ENCODE results near the gene ATXN7L2. TPM values are rescaled to one million over a fixed set of nuclear protein-coding genes. Genes with fewer than 3 reads are reported as not detected.

ATXN7L2 gene
- total and polyA plus RNA-seq, 11 donors, result 1.2 to 3.8 (median 2.1) TPM

GRCh38 chr1:109467301-109467777 is 16.4 kb upstream of the ATXN7L2 start:
- no peaks in the 10 kb centered on the region for H3K36me3 ChIP-seq
- peak in 1 of 5 donors; percentile 51 for DNase-seq
- no peaks in the 10 kb centered on the region for H3K9me3 ChIP-seq
- peaks cover 0 to 80% (median 16%) of the 10 kb centered on the region in 9 donors for H3K27me3 ChIP-seq
- H3K4me1 ChIP-seq, result peaks cover 0 to 20% (median 6%) of the 10 kb centered on the region in 12 donors
- H3K4me3 ChIP-seq, result peak overlapping the region; percentile 56 to 78 (median 66)
- peak overlapping the region; percentile 56 to 93 (median 84) for H3K27ac ChIP-seq
- no peak for TF ChIP-seq POLR2A (IDR thresholded peaks at IDR 0.05)
- TF ChIP-seq CTCF (IDR thresholded peaks at IDR 0.05), result no peak
- ATAC-seq, result peak; percentile 15 to 70 (median 55)
- intact Hi-C loops (cut with DNase I), result loop anchor here in 1 of 10 donors (5.0 kb wide), 1 partner anchor 40 kb away; the partner anchor contains the start of gene PSMA5
- 5 to 10% (median 8%) methylated on average over 22 to 23 of the region's 23 CpGs for WGBS, 4 donors

- ATAC-seq (no peak), DNase-seq (no peak)
- Histone ChIP-seq H3K9me3 (no peaks in the 10 kb centered on the region), H3K27ac (peak overlapping the region in 7 of 12 donors; percentile 12 to 93 (median 91)), H3K36me3 (no peaks in the 10 kb centered on the region), H3K4me3 (peak overlapping the region in 2 of 12 donors; percentile 66 to 78), H3K27me3 (peaks cover 0 to 79% (median 16%) of the 10 kb centered on the region in 9 donors), H3K4me1 (peaks cover 0 to 26% (median 9%) of the 10 kb centered on the region in 12 donors)
- 93 to 100% (median 94%) methylated on average over 1 of the region's 1 CpG for WGBS, 4 donors
- intact Hi-C loops (cut with DNase I), result loop anchor here in 1 of 10 donors (5.0 kb wide), 1 partner anchor 41 kb away; the partner anchor contains the start of gene PSMA5
- TF ChIP-seq POLR2A (IDR thresholded peaks at IDR 0.05) (no peak), CTCF (IDR thresholded peaks at IDR 0.05) (no peak)
Observed at GRCh38 chr1:109468061-109468460, 15.6 kb upstream of the ATXN7L2 start.

GRCh38 chr1:109468903-109469302 is 14.8 kb upstream of the ATXN7L2 start:
- no peaks in the 10 kb centered on the region for H3K9me3 ChIP-seq
- ATAC-seq, result no peak
- TF ChIP-seq POLR2A (IDR thresholded peaks at IDR 0.05) (no peak), CTCF (IDR thresholded peaks at IDR 0.05) (no peak)
- no peaks in the 10 kb centered on the region for H3K36me3 ChIP-seq
- H3K4me3 ChIP-seq, result no peak overlapping the region
- no peak overlapping the region for H3K27ac ChIP-seq
- WGBS, 4 donors, result 35 to 48% (median 39%) methylated on average over 2 of the region's 2 CpGs
- no peak for DNase-seq
- intact Hi-C loops (cut with DNase I), result loop anchor here in 1 of 10 donors (5.0 kb wide), 1 partner anchor 42 kb away; the partner anchor contains the start of gene PSMA5
- H3K4me1 ChIP-seq, result peaks cover 0 to 32% (median 11%) of the 10 kb centered on the region in 12 donors
- peaks cover 0 to 74% (median 15%) of the 10 kb centered on the region in 9 donors for H3K27me3 ChIP-seq

- intact Hi-C loops (cut with DNase I), result loop anchor here in 1 of 10 donors (5.0 kb wide), 1 partner anchor 43 kb away; the partner anchor contains the start of gene PSMA5
- Histone ChIP-seq H3K27me3 (peaks cover 0 to 64% (median 9%) of the 10 kb centered on the region in 9 donors), H3K36me3 (no peaks in the 10 kb centered on the region), H3K4me3 (no peak overlapping the region), H3K4me1 (peaks cover 0 to 39% (median 11%) of the 10 kb centered on the region in 12 donors), H3K9me3 (no peaks in the 10 kb centered on the region), H3K27ac (no peak overlapping the region)
- ATAC-seq, result no peak
- no peak for DNase-seq
- WGBS, 4 donors, result 65 to 79% (median 70%) methylated on average over 6 of the region's 6 CpGs
- TF ChIP-seq CTCF (IDR thresholded peaks at IDR 0.05), result no peak
- TF ChIP-seq POLR2A (IDR thresholded peaks at IDR 0.05), result no peak
Observed at GRCh38 chr1:109470245-109470644, 13.5 kb upstream of the ATXN7L2 start.

Data from heart left ventricle (tissue), 16 donors.